Measurements from ENCODE around the gene BIRC6. TPM values are rescaled to one million over a fixed set of nuclear protein-coding genes. Genes with fewer than 3 reads are reported as not detected.

Gene BIRC6
- total RNA-seq, 1 donor from 2014 or later = 82.4 TPM

- Mint-ChIP-seq H3K27ac (no peak overlapping the region), H3K9me3 (no peaks in the 10 kb centered on the region)
Measured at GRCh38 chr2:32446369-32446768, 89.5 kb downstream of the BIRC6 start.

GRCh38 chr2:32450851-32451250, 94.0 kb downstream of the BIRC6 start:
- TF ChIP-seq CTCF (conservative IDR thresholded peaks at IDR 0.05) = no peak
- no peak for DNase-seq (ENCODE audit: extremely low spot score, unreplicated experiment)
- Mint-ChIP-seq H3K4me1 (ENCODE audit: unreplicated experiment) (no peaks in the 10 kb centered on the region), H3K27ac (no peak overlapping the region), H3K27me3 (no peaks in the 10 kb centered on the region), H3K9me3 (no peaks in the 10 kb centered on the region), H3K36me3 (peaks cover 29% of the 10 kb centered on the region), H3K4me3 (no peak overlapping the region)

More at GRCh38 chr2:32446369-32446768, 89.5 kb downstream of the BIRC6 start:
- DNase-seq (ENCODE audit: extremely low spot score, unreplicated experiment) = no peak
- Mint-ChIP-seq H3K36me3 (peaks cover 49% of the 10 kb centered on the region), H3K4me1 (ENCODE audit: unreplicated experiment) (no peaks in the 10 kb centered on the region), H3K27me3 (no peaks in the 10 kb centered on the region), H3K4me3 (no peak overlapping the region)
- TF ChIP-seq CTCF (conservative IDR thresholded peaks at IDR 0.05) = no peak

GRCh38 chr2:32452338-32453064, 95.7 kb downstream of the BIRC6 start:
- no peak for DNase-seq (ENCODE audit: extremely low spot score, unreplicated experiment)
- no peaks in the 10 kb centered on the region for H3K9me3 Mint-ChIP-seq
- TF ChIP-seq CTCF (conservative IDR thresholded peaks at IDR 0.05) = no peak
- no peak overlapping the region for H3K4me3 Mint-ChIP-seq
- H3K27ac Mint-ChIP-seq = no peak overlapping the region
- peaks cover 31% of the 10 kb centered on the region for H3K36me3 Mint-ChIP-seq
- H3K27me3 Mint-ChIP-seq = no peaks in the 10 kb centered on the region
- H3K4me1 Mint-ChIP-seq (ENCODE audit: unreplicated experiment) = no peaks in the 10 kb centered on the region

- no peak for TF ChIP-seq CTCF (conservative IDR thresholded peaks at IDR 0.05)
- Mint-ChIP-seq H3K9me3 (no peaks in the 10 kb centered on the region), H3K27me3 (no peaks in the 10 kb centered on the region), H3K36me3 (peaks cover 36% of the 10 kb centered on the region), H3K4me3 (no peak overlapping the region), H3K27ac (no peak overlapping the region), H3K4me1 (ENCODE audit: unreplicated experiment) (no peaks in the 10 kb centered on the region)
- DNase-seq (ENCODE audit: extremely low spot score, unreplicated experiment) = no peak
Measured at GRCh38 chr2:32453242-32454062, 96.6 kb downstream of the BIRC6 start.

- TF ChIP-seq CTCF (conservative IDR thresholded peaks at IDR 0.05) = no peak
- H3K4me3 Mint-ChIP-seq = no peak overlapping the region
- H3K36me3 Mint-ChIP-seq = peaks cover 34% of the 10 kb centered on the region
- H3K27me3 Mint-ChIP-seq = no peaks in the 10 kb centered on the region
- no peak overlapping the region for H3K27ac Mint-ChIP-seq
- no peaks in the 10 kb centered on the region for H3K9me3 Mint-ChIP-seq
- no peak for DNase-seq (ENCODE audit: extremely low spot score, unreplicated experiment)
- no peaks in the 10 kb centered on the region for H3K4me1 Mint-ChIP-seq (ENCODE audit: unreplicated experiment)
Measured at GRCh38 chr2:32455816-32456215, 99.0 kb downstream of the BIRC6 start.
